Cardiac septum (tissue), 1 donor: Measurements from ENCODE around the gene PTPRJ. TPM values are rescaled to one million over a fixed set of nuclear protein-coding genes. Genes with fewer than 3 reads are reported as not detected.
"Not testable (repeated sequence)": the region's sequence is repeated elsewhere in the genome, so short reads cannot be mapped to it uniquely, and the experiment has no call there.

ENCODE experiments used
- DNase-seq: peaks from one replicate; pipeline ENCODE4 v3.0.0-alpha.2; 2020; ENCODE audit warnings: low spot score
- intact Hi-C: fragments of 100-400 bp; cut with DNase I; formaldehyde crosslinking; loops from one replicate; pipeline ENCODE4 v1.14.0; 2022
- total RNA-seq: library from RNA; stranded (reverse); fragmentation: NEBNext Ultra II Directional; extraction: Animal tissue kit (Norgen Biotek cat#: 25700); gene quantifications from one replicate; pipeline ENCODE4 v1.2.1, GENCODE V29; 2021
- donor health status: DM: no; HTN: no; CAD: no.

PTPRJ gene
- total RNA-seq, 1 donor from 2014 or later = 11.0 TPM

DNA sequence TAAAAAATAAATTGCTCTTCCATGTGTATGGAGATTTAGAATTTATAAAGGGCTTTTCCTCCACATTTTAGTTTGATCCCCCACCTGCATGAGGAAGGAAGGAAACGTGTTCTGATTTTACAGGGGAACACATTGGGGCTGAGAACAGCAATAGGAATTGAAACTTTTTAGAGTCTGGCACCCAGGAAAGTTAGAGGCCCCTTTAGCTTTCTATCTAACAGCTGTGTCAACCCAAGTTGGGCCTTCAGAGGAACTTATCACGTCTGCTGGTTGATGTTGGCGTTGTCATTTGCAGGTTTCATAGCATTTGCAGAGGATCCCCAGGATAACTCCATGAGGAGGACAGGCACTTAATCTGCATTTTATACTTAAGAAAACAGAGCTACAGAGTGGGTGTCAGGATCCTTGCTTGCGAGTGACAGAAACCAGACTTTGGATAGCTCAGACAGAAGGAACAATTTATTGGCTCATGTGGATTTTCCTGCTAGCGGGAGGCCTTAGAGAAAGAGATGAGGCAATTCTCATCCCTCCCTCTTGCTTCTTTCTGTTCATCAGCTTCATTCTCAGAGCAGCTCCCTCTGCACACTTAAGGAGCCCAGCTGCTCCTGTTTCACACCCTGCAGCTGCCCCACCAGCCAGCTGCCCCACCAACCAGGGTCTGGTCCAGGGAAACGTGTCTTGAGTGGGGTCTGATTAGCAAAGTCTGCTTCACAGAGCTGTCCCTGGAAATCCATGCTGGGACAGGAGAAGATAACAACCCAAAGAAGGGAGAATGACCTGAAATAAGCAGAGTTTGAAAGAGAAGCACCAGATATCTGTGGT, 143.8 kb downstream of the PTPRJ start:
- no peak for DNase-seq
- intact Hi-C loops = no loop called here

- DNase-seq = no peak
- intact Hi-C loops = no loop called here
Measured at GRCh38 chr11:48124880-48125279, 144.5 kb downstream of the PTPRJ start.

DNA sequence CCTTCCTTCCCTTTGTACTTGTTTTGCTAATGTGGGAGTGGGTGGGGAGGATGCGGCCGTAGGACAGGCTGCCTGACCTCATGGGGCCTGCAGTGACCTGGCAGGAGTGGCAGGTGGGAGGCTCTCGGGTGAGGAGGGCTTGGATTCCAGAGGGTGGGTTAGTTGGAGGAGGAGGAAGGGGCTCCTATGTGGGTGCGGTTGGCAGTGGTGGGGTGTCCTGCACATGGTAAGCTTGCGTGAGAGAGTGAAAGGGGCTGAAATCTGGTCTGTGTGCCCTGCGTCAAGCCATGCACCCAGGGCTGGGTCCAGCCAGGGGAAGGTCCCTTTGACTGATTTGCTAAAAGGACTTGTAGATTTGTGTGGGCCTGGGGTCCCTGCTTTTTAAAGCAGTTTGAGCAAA, 145.5 kb downstream of the PTPRJ start:
- DNase-seq = no peak
- intact Hi-C loops = no loop called here

DNA sequence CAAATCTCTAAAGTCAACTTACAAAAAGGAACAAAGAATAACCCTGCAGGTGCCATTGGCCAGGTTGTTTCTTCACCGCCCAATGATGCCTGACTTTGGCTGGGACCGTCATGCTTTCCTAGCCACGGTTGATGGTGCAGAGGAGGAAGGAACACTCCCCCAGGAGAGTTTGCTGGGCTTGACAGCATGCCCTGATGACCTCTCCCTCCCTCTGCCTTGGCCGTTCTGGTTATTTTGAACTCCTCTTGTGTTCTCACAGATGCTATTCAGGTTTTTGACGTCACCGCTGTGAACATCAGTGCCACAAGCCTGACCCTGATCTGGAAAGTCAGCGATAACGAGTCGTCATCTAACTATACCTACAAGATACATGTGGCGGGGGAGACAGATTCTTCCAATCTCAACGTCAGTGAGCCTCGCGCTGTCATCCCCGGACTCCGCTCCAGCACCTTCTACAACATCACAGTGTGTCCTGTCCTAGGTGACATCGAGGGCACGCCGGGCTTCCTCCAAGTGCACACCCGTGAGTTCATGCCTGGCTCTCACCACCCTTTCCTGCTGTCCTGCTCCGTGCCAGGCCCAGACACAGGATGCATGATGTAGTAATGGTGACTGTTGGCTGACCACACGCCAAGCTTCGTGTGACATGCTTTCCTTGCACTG, 147.3 kb downstream of the PTPRJ start:
- intact Hi-C loops = no loop called here
- DNase-seq = no peak

GRCh38 chr11:48129697-48130395, 149.5 kb downstream of the PTPRJ start:
- intact Hi-C loops = no loop called here
- DNase-seq = no peak

- intact Hi-C loops = no loop called here
- DNase-seq = no peak
Measured at GRCh38 chr11:48134221-48134922, 154.0 kb downstream of the PTPRJ start.

GRCh38 chr11:48138222-48138621, 157.9 kb downstream of the PTPRJ start:
- intact Hi-C loops = no loop called here
- DNase-seq = no peak

GRCh38 chr11:48139896-48140295, 159.5 kb downstream of the PTPRJ start:
- intact Hi-C loops, DNase-seq: not testable (repeated sequence)

GRCh38 chr11:48141475-48142122, 161.2 kb downstream of the PTPRJ start:
- intact Hi-C loops = no loop called here
- no peak for DNase-seq

DNA sequence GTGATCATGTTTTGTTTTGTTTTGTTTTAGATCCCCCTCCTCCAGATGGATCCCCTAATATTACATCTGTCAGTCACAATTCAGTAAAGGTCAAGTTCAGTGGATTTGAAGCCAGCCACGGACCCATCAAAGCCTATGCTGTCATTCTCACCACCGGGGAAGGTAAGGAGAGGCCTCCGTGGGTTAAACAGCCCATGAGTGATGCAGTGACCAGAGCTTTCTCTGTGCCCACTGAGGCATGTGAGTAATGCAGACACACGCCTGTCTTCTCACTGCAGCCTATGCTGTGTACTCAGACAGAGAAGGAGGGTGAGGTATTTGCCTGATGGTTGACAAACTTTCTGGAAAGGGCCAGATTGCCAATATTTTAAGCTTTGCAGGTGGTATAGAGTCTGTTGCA, 162.5 kb downstream of the PTPRJ start:
- no peak for DNase-seq
- intact Hi-C loops = no loop called here

- intact Hi-C loops = no loop called here
- DNase-seq = no peak
Measured at GRCh38 chr11:48148749-48149148, 168.4 kb downstream of the PTPRJ start.

GRCh38 chr11:48150213-48150612, 169.9 kb downstream of the PTPRJ start:
- no peak for DNase-seq
- intact Hi-C loops = no loop called here

DNA sequence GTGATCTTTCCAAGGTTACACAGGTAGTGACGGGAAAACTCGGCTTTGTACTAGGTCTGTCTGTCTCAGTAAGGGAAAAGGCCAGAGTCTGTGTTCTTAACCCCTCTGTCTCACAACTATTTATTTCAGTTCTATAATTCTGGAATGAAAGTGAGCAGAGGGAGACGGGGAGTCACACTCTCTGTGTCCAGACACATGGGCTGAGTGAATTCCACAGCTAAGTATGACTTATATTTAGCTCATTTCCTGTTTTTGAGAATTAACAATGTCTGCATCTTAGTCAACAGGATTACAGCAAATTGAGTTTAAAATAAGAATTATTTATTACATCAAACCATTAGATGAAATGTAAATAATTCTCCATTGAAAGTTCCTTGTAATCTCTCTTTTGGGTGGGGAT, 173.8 kb downstream of the PTPRJ start:
- DNase-seq = no peak
- intact Hi-C loops = no loop called here

- DNase-seq = no peak
- intact Hi-C loops = no loop called here
Measured at GRCh38 chr11:48161951-48162884, 181.9 kb downstream of the PTPRJ start.

DNA sequence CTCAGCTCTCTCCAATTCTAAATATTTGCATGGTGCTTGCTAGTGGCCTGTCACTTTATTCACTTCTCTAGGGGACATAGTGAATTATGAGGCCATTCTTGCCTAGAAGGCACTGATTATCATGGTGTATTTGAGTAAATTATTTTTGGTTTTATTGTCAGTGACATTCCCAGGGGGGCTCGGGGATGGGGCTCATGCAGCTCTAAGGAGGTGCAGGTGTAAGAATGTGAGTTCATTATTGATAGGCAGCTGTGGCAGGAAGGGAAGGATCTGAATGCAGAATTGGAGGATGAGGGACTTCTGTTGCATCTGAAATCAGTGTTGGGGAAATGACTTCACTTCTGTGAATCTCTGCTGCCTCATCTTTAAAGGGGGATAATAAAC, 182.5 kb downstream of the PTPRJ start:
- intact Hi-C loops = no loop called here
- no peak for DNase-seq

DNA sequence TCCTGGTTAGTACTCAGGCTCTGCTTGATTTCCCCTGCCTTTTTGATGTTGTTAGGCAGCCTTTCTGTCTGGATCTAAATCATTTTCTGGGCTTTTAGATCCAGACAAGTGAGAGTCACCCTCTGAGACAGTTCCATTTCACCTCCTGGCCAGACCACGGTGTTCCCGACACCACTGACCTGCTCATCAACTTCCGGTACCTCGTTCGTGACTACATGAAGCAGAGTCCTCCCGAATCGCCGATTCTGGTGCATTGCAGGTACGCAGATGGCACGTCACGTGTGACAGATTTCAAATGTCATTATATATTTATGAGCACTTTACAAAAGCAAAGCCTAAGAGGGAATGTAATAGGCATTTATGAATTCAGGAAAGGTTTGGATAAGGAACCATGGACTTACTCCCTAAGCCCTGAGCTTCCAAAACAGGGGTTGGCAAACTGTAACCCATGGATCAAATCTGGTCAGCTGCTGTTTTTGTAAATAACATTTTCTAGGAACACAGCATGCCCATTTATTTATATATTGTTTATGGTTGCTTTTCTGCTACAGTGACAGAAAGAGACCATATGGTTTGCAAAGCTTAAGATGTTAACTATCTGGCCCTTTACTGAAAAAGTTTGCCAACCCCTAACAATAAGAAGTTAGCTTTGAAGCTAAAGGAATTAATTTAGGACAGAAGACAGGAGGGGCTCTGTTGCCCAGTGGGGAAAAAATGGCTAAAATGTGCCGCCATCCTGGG, 183.2 kb downstream of the PTPRJ start:
- intact Hi-C loops = no loop called here
- no peak for DNase-seq

DNA sequence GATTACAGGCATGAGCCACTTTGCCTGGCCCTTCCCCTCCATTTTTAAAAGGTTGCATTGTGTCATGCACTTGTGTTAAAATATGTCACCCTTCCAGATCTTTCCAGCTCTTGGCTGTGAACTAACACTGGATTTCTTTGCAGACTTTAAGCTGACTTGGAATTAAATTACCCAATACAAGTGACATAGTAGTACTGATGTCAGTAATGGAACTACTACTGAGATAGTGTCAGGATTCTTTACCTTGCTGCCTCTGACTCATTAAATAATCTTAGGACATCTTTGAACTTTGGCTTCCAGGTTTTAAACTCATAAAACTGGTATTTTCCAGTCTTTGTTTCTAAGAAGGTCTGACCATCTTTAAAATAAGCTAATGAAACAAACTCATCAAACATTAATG, 184.5 kb downstream of the PTPRJ start:
- intact Hi-C loops = no loop called here
- DNase-seq = no peak

- intact Hi-C loops = no loop called here
- DNase-seq = no peak
Measured at GRCh38 chr11:48165426-48165825, 185.1 kb downstream of the PTPRJ start.
